GM18519 (cell line): ENCODE data around the gene TMEM45A.
"Not testable (repeated sequence)": the region's sequence is repeated elsewhere in the genome, so short reads cannot be mapped to it uniquely, and the experiment has no call there.

Source experiments
- ATAC-seq: cut with Tn5 transposase; IDR thresholded peaks from one replicate; pipeline ENCODE4 v1.9.1; 2021; ENCODE audit warnings: mild to moderate bottlenecking, moderate library complexity; ENCODE audit not compliant: unreplicated experiment, low FRiP score

Gene TMEM45A

GRCh38 chr3:100563228-100563627, 70.8 kb downstream of the TMEM45A start:
- ATAC-seq, result no peak

- ATAC-seq, result no peak
Observed at GRCh38 chr3:100563652-100564211, 71.3 kb downstream of the TMEM45A start.

- no peak for ATAC-seq
Observed at GRCh38 chr3:100570811-100571210, 78.4 kb downstream of the TMEM45A start.

GRCh38 chr3:100574536-100574935, 82.1 kb downstream of the TMEM45A start:
- ATAC-seq, result no peak

- no peak for ATAC-seq
Observed at GRCh38 chr3:100575704-100576103, 83.3 kb downstream of the TMEM45A start.

- ATAC-seq, result no peak
Observed at GRCh38 chr3:100577382-100578008, 85.1 kb downstream of the TMEM45A start.

GRCh38 chr3:100578646-100579045, 86.2 kb downstream of the TMEM45A start:
- ATAC-seq, result no peak

- ATAC-seq, result no peak
Observed at GRCh38 chr3:100580147-100580546, 87.7 kb downstream of the TMEM45A start.

- ATAC-seq, result no peak
Observed at GRCh38 chr3:100581650-100582049, 89.2 kb downstream of the TMEM45A start.

- not testable (repeated sequence) for ATAC-seq
Observed at GRCh38 chr3:100582157-100582556, 89.7 kb downstream of the TMEM45A start.

GRCh38 chr3:100584101-100584660, 91.8 kb downstream of the TMEM45A start:
- ATAC-seq, result no peak

- no peak for ATAC-seq
Observed at GRCh38 chr3:100586832-100587231, 94.4 kb downstream of the TMEM45A start.

GRCh38 chr3:100588251-100588650, 95.8 kb downstream of the TMEM45A start:
- ATAC-seq, result no peak

- peak; percentile 84 for ATAC-seq
Observed at GRCh38 chr3:100590114-100590839, 97.9 kb downstream of the TMEM45A start.

- ATAC-seq, result no peak
Observed at GRCh38 chr3:100590840-100591147, 98.4 kb downstream of the TMEM45A start.

GRCh38 chr3:100591411-100591810, 99.0 kb downstream of the TMEM45A start:
- no peak for ATAC-seq

GRCh38 chr3:100600181-100601042, 108.0 kb downstream of the TMEM45A start:
- ATAC-seq, result no peak

- ATAC-seq, result peak; percentile 28
Observed at GRCh38 chr3:100602506-100603444, 110.4 kb downstream of the TMEM45A start.

GRCh38 chr3:100603469-100603868, 111.0 kb downstream of the TMEM45A start:
- ATAC-seq, result peak; percentile 20

- ATAC-seq, result no peak
Observed at GRCh38 chr3:100605358-100605757, 112.9 kb downstream of the TMEM45A start.
